GM12892 (cell line): ENCODE measurements around the gene GOSR2.

Source experiments
- DNase-seq: peaks from one replicate; pipeline ENCODE4 v3.0.0; 2011; ENCODE audit not compliant: insufficient read length
- FAIRE-seq: peaks from 2 replicates; lab custom pipeline; 2011; peaks lifted over from hg19 to GRCh38; lab: Jason Lieb, UNC
- POLR2A ChIP-seq: IDR thresholded peaks from 2 replicates; pipeline ENCODE4 v1.6.1; 2011; ENCODE audit warnings: low read depth, low read length, control low read depth
- POLR2AphosphoS5 ChIP-seq: IDR thresholded peaks from 2 replicates; pipeline ENCODE4 v1.6.1; 2011; ENCODE audit warnings: low read depth, low read length, control low read depth
- TAF1 ChIP-seq: IDR thresholded peaks from 2 replicates; pipeline ENCODE4 v1.6.1; 2011; ENCODE audit warnings: low read depth, mild to moderate bottlenecking, control low read depth, low read length, borderline replicate concordance

Gene GOSR2

DNA sequence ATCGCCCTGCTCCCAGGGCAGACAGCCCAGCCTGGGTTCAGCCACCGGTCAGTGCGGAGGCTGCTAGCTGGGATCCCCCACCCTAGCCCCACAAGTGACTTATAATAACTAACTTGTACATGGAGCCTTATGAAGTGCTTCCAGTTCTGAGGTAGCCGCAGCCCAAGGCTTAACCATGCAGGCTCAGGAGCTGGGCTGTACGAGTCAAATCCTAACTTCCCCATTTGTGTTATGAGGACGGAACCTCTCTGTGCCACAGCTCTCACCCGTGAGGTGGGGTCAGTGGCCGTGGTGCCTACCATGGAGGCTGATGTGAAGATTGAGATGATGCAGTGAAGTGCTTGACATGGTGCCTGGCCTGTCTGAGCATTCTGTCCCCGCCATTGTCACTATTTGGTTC lies 27.8 kb upstream of the GOSR2 start:
- no peak for DNase-seq
- TF ChIP-seq POLR2AphosphoS5 = no peak
- TF ChIP-seq POLR2A = no peak
- no peak for TF ChIP-seq TAF1
- no peak for FAIRE-seq

DNA sequence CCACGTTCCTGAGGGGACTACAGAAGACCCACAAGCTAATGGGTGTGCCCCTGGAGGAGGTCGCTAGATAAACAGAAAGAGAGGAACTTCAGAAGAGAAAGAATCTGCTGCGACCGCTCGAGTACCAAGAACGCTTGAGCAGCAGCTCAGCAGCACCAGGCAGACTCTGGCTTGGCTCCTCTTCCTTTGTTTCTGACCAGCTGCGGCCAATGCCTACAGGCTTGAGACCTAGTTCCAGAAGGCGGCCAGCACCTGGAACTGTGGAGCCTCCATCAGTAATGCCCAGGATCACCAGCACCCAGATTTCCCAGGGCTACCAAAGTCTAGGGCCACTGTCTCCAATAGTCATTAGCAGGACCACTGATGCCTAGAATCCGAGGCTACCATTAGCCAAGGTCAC lies 26.0 kb upstream of the GOSR2 start:
- TF ChIP-seq POLR2AphosphoS5 (no peak), TAF1 (no peak), POLR2A (no peak)
- no peak for FAIRE-seq
- DNase-seq = no peak

- DNase-seq = no peak
- TF ChIP-seq POLR2A (no peak), POLR2AphosphoS5 (no peak), TAF1 (no peak)
- no peak for FAIRE-seq
Measured at GRCh38 chr17:46898364-46898763, 24.6 kb upstream of the GOSR2 start.

GRCh38 chr17:46898860-46899259 lies 24.1 kb upstream of the GOSR2 start:
- FAIRE-seq = no peak
- TF ChIP-seq POLR2A (no peak), POLR2AphosphoS5 (no peak), TAF1 (no peak)

GRCh38 chr17:46901291-46901690 lies 21.7 kb upstream of the GOSR2 start:
- FAIRE-seq (no peak), DNase-seq (no peak)
- TF ChIP-seq TAF1 (no peak), POLR2A (no peak), POLR2AphosphoS5 (no peak)

More at GRCh38 chr17:46898860-46899259, 24.1 kb upstream of the GOSR2 start:
- no peak for DNase-seq

DNA sequence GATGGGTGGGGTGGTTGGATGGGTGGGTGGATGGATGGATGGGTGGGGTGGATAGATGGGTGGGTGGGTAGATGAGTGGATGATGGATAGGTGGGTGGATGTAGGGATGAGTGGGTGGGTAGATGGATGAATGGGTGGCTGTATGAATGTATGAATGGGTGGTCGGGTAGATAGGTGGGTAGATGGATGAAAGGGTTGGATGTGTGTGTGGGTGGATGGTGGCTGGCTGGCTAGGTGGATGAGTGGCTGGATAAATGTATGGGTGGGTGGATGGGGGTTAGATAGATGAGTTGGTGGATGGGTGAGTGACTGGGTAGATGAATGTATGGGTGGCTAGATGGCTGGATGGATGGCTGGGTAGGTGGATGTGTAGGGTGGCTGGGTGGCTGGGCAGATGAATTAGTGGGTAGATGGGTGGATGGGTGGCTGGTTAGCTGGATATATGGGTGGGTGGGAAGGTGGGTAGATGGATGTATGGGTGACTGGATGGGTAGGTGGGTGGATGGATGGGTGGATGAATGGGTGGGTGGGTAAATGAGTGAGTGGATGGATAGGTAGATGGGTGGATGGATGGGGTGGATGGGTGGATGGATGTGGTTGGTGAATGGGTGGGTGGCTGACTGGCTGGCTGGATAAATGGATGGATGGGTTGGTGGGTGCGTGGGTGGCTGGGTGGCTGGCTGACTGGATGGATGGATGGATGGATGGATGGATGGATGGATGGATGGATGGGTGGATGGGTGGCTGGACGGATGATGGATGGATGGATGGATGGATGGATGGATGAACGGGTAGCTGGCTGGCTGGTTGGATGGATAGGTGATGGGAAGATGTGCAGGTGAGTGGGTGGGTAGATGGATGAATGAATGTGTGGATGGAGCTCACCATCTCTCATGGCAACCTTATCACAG lies 18.9 kb upstream of the GOSR2 start:
- DNase-seq (no peak), FAIRE-seq (no peak)
- TF ChIP-seq POLR2A (no peak), TAF1 (no peak), POLR2AphosphoS5 (no peak)

GRCh38 chr17:46908068-46908737 lies 14.8 kb upstream of the GOSR2 start:
- DNase-seq (no peak), FAIRE-seq (no peak)
- TF ChIP-seq POLR2A = no peak

GRCh38 chr17:46910179-46910927 lies 12.6 kb upstream of the GOSR2 start:
- DNase-seq = no peak

DNA sequence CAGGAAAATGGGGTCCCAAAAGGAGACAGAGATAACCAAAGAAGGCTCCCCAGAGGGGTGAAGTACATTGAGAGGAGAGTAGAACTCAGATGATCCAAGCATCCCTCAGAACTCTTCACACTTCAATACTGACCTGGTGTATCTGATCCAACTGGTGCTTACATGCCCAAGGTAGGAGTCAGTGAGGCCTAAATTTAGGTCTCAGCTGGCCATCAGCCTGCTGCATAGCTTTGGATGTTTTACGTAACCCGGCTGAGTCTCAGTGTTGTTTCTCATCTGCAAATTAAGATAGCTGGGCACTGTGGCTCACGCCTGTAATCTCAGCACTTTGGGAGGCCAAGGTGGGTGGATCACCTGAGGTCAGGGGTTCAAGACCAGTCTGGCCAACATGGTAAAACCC lies 11.6 kb upstream of the GOSR2 start:
- no peak for FAIRE-seq
- no peak for DNase-seq
- TF ChIP-seq TAF1 (no peak), POLR2AphosphoS5 (no peak), POLR2A (no peak)

More at GRCh38 chr17:46910179-46910927, 12.6 kb upstream of the GOSR2 start:
- no peak for TF ChIP-seq POLR2A
- TF ChIP-seq TAF1 = no peak
- TF ChIP-seq POLR2AphosphoS5 = no peak
- no peak for FAIRE-seq

- no peak for DNase-seq
- no peak for FAIRE-seq
- TF ChIP-seq POLR2AphosphoS5 (no peak), POLR2A (no peak), TAF1 (no peak)
Measured at GRCh38 chr17:46915596-46915995, 7.4 kb upstream of the GOSR2 start.

GRCh38 chr17:46916211-46916610 lies 6.7 kb upstream of the GOSR2 start:
- DNase-seq = no peak
- no peak for TF ChIP-seq TAF1
- TF ChIP-seq POLR2A = no peak
- FAIRE-seq = no peak
